Activated CD4-positive, alpha-beta T cell treated with anti-CD3 and anti-CD28 coated beads, Interleukin-2, amount 50 U/mL, for 48 hours (primary cell): ENCODE measurements around the gene TSPY4.
"Not testable (repeated sequence)": the region's sequence is repeated elsewhere in the genome, so short reads cannot be mapped to it uniquely, and the experiment has no call there.

Experiments
- DNase-seq, 2 experiments: peaks; one replicate each; pipeline ENCODE4 v3.0.0-alpha.2; 2020

Gene TSPY4, protein sequence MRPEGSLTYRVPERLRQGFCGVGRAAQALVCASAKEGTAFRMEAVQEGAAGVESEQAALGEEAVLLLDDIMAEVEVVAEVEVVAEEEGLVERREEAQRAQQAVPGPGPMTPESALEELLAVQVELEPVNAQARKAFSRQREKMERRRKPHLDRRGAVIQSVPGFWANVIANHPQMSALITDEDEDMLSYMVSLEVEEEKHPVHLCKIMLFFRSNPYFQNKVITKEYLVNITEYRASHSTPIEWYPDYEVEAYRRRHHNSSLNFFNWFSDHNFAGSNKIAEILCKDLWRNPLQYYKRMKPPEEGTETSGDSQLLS

DNA sequence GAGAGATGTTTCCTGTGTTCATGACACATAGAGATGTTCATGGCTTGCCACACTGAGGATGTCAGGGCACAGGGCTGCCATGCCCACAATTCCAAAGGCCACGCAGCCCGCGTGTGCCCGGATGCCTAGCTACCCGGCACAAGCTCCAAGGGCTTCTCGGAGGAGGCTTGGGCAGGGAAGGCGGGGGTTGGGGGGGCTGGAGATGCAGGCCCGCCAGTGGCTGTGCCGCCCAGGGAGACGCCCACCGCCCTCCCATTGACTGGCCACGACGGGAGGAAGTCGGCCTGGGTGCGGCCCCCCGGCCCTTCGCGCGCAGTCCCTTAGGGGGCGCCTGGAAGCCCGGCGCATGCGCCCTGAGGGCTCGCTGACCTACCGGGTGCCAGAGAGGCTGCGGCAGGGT, at the start of gene TSPY4:
Gene TSPY4 (plus strand): TSS at position 301 of the 400 bp plus-strand sequence. CDS start 46 bp downstream, at position 347.
- DNase-seq: not testable (repeated sequence)

DNA sequence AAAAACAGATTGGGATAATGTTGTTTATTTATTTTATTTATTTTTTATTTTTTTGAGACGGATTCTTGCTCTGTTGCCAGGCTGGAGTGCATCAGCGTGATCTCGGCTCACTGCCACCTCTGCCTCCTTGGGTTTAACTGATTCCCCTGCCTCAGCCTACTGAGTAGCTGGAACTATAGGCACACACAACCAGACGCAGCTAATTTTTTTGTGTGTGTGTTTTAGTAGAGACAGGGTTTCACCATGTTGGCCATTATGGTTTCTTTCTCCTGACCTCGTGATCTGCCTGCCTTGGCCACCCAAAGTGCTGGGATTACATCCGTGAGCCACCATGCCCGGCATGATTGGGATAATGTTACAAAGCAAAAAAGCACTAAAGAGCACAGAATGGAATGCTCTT, 16.3 kb upstream of the TSPY4 start:
- DNase-seq: no peak

DNA sequence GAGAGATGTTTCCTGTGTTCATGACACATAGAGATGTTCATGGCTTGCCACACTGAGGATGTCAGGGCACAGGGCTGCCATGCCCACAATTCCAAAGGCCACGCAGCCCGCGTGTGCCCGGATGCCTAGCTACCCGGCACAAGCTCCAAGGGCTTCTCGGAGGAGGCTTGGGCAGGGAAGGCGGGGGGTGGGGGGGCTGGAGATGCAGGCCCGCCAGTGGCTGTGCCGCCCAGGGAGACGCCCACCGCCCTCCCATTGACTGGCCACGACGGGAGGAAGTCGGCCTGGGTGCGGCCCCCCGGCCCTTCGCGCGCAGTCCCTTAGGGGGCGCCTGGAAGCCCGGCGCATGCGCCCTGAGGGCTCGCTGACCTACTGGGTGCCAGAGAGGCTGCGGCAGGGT, 20.2 kb downstream of the TSPY4 start, which contains the start of gene TSPY8:
Gene TSPY8 (plus strand): TSS at position 301 of the 400 bp plus-strand sequence. CDS start 46 bp downstream, at position 347.
- not testable (repeated sequence) for DNase-seq
